ENCODE data around the gene KRTAP10-4. TPM values are rescaled to one million over a fixed set of nuclear protein-coding genes. Genes with fewer than 3 reads are reported as not detected.
"Not testable (repeated sequence)": the region's sequence is repeated elsewhere in the genome, so short reads cannot be mapped to it uniquely, and the experiment has no call there.

KRTAP10-4 gene
- polyA plus RNA-seq, 1 donor = not detected

DNA sequence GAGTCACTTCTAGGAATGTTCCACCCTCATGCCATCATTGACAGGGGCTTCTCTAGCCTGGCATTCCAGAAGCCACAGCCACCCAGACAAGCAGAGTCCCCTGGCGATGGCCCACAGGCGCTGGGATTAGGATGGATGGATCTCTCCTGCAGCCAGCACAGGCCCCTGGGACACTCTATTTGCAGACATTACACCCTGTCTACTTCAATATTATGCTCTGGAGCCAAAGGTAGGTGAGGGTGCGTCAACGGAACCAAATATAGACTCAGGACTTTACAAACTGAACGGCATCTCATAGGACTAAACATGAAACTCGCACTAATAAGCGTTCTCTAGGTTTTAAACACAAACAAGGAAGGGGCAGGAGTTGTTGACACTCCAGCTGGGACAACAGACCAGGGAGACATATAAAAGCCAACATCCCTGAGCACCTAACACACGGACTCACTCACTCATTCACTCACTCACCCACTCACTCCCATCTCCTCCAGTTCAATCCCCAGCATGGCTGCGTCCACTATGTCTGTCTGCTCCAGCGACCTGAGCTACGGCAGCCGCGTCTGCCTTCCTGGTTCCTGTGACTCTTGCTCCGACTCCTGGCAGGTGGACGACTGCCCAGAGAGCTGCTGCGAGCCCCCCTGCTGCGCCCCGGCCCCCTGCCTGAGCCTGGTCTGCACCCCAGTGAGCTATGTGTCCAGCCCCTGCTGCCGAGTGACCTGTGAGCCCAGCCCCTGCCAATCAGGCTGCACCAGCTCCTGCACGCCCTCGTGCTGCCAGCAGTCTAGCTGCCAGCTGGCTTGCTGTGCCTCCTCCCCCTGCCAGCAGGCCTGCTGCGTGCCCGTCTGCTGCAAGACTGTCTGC lies 26.8 kb downstream of the KRTAP10-4 start, which contains the start of gene KRTAP10-7:
TSS of gene KRTAP10-7 (plus strand) at position 480 of the 861 bp plus-strand sequence. CDS start at position 505, 25 bp downstream.
- DNase-seq = not testable (repeated sequence)

DNA sequence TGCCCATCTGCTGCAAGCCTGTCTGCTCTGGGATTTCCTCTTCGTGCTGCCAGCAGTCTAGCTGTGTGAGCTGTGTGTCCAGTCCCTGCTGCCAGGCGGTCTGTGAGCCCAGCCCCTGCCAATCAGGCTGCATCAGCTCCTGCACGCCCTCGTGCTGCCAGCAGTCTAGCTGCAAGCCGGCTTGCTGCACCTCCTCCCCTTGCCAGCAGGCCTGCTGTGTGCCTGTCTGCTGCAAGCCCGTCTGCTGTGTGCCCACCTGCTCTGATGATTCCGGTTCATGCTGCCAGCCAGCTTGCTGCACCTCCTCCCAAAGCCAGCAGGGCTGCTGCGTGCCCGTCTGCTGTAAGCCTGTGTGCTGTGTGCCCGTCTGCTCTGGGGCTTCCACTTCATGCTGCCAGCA lies 27.6 kb downstream of the KRTAP10-4 start:
- not testable (repeated sequence) for DNase-seq

DNA sequence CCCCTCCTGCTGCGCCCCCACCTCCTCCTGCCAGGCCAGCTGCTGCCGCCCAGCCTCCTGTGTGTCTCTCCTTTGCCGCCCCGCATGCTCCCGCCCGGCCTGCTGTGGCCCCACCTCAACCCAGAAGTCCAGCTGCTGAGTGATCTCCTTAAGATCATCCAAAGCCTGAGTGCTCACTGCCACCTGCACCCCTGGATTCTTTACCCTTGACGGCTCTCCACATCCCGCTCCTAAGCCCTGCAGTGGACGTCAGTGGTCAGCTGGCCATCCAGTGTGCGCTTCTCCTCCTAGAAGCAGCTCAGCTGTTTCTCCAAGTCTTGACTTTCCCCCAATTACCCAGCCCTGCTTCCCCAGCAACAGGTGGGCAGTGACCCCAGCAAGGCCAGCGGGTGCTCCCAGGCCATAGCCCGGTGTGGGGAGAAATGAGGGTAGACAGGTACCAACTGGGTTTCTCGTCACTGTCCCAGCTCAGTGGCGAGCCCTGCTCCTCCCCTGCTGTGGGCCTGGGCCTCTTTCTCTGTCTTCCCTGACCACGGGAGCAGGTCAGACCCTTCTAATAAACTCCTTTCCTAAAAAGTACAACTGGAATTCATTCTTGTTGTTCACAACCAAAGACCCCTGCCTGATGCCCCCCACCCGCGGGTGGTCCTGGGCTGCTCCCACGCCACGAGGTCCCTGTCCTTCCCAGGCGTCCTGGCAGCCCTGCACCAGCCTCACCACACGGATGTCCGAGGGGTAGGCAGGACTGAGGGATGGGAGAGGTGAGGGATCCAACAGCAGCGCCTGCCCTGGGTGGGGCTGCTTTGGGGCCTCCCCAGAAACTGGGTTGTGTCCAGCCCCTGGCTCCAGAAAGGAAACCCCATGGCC lies 28.3 kb downstream of the KRTAP10-4 start:
- no peak for DNase-seq

DNA sequence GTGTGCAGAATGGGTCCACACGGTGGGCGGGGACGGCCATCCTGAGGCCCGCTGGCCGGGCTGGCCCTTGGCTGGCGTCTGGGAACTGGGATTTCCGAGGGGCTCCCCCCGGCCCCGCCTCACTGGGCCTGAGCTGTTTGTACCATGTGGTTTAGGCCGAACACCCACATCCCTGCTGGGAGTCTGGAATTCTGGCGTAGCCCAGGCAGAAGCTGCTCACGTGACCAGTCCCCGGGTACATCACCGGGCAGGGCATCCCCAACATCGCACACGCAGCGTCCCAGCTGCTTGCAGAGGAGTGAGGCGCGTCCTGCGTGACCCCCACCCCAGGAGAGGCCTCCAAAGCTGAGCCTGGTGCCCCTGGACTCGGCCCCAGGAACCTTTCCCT lies 28.9 kb downstream of the KRTAP10-4 start:
- DNase-seq = no peak

DNA sequence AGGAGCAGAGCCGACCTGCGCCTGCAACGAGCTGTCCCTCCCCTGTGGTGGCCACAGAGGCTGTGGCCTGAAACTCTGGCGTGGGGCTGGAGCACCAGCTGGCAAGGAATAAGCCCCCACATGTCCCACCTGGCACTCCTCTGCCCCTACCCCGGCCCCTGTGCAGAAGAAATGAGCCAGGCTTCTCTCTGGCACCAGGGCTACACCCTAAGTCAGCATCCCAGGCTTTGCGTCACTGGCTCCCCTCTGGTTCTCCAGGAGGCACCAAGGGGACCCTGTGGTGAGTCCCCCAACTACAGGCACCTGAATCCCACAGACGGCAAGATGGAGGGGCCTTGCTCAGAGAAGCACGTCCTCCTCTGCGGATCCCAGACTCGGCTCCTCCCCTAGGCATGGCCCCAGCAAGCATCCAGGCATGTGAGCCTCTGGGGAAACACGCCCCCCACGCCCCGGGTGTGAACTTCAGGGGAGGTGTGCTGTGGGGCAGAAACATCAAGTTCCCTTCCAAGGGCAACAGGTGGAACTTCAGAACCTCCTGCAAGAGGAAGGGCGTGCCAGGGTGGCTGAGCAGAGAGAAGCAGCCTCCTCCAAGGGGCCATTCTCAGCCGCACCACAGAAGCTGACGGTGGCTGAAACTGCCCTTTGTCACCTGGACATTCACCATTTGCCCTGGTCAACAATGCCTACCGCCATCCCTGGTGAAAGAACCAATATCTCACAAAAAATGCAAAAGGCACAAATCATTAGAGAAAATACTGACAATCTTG lies 29.8 kb downstream of the KRTAP10-4 start:
- no peak for DNase-seq

DNA sequence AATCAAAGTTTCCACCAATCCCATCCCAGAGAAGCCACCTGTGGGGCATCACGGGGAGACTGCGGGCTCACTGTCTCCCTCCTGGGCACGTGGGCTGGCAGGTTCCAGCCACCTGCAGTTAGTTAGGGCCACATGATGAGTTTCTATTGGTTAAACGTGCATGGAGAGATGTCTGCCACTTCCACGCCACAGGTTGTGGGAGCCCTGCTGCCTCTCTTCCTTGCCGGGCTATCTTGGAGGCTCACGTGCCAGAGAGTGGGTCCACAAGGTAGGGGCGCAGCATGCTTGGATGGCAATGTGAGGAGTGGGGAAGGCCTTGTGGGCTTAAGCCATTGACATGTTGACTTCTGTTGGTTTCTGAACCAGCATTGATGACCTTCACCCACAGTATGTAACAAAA lies 30.4 kb downstream of the KRTAP10-4 start:
- DNase-seq = no peak

DNA sequence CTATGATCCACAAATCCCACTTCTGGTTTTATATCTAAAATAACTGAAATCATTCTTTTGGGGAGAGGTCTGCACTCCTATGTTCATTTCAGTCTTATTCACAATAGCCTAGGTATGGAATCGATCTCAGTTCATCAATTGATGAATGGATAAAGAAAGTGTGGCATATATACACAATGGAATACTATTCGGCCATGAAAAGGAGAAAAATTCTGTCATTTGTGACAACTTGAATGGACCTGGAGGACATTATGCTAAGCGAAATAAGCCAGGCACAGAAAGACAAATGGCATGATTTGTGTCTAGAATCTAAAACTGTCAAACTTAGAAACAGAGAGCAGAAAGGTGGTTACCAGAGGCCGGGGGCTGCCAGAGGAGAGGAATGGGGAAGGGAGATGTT lies 33.0 kb downstream of the KRTAP10-4 start:
- no peak for DNase-seq

DNA sequence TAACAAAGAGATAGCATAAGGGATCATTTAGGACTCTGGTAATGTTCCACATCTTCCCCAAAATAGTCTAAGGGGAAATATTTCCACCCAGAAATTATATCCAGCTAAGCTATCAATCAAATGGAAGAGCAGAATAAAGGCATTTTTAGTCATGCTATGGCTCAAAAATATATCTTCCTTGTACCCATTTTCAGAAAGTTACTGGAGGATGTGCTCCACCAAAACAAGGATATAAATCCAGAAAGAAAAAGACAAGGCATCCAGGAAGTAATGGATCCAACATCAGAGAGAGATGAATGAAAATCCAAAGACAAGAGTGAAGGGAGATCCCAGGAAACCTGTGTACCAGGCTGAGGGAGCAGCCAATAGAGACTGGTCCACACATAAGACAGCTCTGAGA lies 35.7 kb downstream of the KRTAP10-4 start:
- no peak for DNase-seq

DNA sequence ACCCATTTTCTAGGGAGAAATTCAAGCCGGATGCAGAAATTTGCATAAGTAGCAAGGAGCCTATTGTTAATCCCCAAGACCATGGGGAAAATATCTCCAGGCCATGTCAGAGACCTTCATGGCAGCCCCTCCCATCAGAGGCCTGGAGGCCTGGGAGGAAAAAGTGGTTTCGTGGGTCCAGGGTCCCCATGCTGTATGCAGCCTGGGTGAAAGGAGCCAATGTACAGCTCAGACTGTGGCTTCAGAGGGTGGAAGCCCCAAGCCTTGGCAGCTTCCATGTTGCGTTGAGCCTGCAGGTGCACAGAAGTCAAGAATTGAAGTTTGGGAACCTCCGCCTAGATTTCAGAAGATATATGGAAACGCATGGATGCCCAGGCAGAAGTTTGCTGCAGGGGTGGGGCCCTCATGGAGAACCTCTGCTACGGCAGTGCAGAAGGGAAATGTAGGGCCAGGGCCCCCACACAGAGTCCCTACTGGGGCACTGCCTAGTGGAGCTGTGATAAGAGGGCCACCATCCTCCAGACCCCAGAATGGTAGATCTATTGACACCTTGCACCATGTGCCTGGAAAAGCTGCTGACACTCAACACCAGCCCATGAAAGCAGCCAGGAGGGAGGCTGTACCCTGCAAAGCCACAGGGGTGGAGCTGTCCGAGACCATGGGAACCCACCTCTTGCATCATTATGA lies 36.8 kb downstream of the KRTAP10-4 start:
- not testable (repeated sequence) for DNase-seq

DNA sequence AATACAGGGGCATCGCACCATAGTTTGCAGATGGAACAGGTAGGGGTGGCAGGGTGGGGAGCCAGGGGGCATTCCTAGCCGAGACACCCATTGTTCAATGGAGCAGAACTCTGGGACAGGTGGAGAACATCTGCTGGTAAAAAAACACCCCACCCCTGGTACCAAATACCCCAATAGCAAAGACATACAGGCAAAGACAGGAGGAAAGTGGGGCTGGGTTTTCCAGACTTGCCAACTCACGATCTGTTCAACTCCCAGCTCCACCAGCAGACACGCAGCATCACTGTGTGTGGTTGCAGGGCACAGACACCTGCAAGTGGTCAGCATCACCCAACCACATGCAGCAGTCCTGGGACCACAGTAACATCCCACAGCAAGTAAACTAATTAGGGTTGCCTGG lies 38.0 kb downstream of the KRTAP10-4 start:
- DNase-seq = no peak

DNA sequence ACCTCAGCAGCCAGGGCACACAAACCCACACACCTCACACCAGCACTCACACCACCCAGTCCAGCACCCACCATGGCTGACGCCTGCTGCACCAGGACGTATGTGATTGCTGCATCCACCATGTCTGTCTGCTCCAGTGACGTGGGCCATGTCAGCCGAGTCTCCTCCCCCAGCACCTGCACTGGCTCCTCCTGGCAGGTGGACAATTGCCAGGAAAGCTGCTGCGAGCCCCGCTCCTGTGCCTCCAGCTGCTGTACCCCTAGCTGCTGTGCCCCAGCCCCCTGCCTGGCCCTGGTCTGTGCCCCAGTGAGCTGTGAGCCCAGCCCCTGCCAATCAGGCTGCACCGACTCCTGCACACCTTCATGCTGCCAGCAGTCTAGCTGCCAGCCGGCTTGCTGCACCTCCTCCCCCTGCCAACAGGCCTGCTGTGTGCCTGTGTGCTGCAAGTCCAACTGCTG lies 38.5 kb downstream of the KRTAP10-4 start, which contains the start of gene KRTAP10-8:
TSS of gene KRTAP10-8 (plus strand) at position 51 of the 458 bp plus-strand sequence. CDS start at position 73, 22 bp downstream.
- no peak for DNase-seq

DNA sequence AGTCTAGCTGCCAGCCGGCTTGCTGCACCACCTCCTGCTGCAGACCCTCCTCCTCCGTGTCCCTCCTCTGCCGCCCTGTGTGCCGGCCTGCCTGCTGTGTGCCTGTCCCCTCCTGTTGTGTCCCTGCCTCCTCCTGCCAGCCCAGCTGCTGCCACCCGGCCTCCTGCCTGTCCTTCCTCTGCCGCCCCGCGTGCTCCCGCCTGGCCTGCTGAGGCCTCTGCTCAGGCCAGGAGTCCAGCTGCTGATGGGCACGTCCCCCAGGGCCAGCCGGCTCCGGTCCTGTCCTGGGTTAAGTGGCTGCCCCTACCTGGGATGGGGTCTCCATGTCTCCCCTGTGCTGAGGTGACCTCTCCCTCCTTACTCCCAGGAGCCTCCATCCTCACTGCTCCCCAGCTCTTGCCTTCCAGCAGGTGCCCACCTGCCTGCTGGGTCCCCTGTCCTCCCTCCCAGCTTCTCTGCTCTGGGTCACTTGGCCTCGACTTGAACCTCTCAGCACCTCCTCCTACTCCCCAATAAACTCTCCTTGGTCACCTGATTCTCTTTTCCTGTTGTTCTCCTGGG lies 39.2 kb downstream of the KRTAP10-4 start:
- no peak for DNase-seq

DNA sequence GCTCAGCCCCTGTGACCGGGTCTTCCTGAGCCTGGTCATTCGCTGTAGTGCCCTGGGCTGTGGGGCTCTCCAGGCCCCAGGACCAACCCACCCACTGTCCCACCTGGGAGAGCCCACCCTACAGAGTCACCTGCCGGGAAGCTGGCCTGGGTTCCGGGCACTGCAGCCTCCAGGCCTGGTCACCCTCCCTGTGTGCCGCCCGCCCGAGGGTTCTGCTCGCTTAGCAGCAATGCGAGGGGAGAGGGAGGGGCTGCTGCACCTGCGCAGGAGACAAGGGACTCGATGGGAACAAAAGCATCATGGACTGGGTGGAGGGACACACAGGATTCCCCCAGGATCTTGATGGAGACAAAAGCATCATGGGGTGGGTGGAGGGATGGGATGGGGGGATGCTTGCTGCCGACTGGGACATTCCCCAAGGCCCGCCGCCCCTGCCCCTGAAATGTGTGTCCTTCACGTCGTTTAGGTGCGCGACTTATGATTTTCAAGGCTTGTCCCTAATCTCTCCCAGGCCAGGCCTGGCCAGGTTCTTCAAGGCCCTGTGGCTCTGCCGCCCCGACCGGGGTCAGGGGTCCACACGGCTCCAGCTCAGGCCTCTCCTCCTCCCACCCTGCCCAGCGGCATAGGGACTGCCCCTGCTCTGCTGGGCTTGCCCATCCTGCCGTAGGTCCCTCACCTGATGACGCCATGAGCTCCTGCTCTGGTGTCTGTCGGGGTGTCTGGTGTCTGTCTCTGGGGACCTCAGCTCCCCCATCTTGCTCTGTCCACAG lies 40.0 kb downstream of the KRTAP10-4 start:
- DNase-seq = no peak

DNA sequence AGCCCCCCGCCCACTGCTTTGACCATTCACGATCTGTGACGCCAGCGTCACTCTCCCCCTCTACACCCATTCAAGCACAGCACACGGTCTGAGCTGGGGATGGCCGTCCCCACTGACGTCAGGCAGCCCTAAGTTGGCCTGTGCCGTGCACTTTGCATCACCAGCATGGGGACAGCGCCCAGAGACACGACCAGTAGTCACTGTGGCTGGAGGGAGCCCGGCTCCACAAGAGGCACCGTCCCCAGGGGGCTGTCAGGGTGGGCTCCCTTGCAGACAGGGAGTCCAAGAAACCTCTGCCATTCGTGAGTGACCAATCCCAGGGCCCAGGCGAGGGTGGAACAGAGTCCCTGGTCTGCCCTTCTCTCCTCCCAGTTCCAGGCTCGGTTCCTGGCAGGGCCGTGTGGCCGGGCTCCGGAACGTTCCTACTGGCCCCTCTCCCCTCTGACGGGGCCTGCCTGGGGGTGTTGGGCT lies 40.7 kb downstream of the KRTAP10-4 start:
- DNase-seq = no peak

DNA sequence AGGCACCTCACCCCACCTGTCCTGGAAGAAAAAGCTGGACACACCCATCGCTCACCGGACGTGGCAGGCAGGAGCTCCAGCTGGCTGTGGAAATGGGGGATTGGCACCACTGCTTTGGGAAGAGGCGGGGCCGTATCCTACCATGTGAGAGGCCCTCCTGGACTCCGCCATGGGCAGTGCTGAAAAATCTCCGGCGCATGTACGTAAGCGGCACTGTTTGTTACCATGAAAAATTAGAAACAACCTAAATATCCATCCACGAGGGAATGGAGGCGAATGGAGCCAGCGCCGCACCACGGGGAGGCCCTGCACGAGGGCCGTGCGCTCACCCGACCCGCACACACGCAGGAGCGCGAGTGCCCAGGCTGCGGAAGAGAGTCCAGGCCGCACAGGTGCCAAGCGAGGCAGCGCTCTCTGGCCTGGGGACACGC lies 41.4 kb downstream of the KRTAP10-4 start:
- no peak for DNase-seq

DNA sequence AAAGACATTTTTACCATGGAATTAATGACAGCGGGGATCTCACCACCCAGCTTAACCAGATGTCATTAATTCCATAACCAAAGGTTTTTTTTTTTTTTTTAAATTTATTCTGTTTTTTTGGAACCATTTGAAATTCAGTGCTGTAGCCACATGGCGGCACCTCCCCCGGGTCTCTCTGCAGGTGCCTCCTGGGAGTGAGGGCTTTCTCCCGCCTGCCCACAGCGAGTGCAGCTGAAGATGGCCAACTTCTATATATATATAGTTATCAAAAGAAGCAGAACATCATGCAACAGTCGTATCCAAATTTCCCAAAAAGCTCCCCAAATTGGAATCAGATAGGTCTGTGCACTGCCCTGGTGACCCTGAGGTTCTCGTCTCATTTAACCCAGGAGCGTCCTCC lies 41.9 kb downstream of the KRTAP10-4 start:
- DNase-seq = no peak

DNA sequence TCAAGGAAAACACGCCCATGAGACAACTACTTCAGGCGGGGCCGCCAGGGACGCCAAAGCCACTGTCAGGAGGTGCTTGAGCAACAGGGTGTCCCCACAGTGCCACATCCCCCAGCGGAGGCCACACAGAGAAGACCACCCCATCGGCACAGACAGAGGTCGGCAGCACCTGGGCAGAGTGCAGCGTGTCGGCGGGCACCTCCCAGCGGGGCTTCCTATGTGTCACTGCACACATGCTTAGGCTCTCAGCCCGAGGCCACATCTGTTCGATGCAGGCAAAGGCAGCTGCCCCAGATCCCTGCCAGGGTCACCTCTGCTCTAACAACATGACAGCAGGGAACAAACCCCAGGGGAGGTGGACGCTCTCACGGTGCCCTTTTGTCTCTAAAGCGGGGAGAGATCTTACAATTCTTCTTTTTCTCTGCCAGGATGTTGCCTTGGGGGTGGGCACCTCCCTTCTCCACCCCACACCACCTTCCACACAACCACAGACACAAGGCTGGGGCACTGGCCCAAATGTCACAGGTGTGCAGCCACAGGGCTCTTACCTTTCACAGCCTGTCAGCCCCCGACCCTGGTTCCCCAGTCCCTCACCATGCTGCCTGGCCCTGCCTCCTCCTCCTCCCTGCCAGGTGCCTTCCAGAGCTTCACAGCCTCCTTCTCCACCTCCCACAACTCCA lies 42.5 kb downstream of the KRTAP10-4 start:
- no peak for DNase-seq

DNA sequence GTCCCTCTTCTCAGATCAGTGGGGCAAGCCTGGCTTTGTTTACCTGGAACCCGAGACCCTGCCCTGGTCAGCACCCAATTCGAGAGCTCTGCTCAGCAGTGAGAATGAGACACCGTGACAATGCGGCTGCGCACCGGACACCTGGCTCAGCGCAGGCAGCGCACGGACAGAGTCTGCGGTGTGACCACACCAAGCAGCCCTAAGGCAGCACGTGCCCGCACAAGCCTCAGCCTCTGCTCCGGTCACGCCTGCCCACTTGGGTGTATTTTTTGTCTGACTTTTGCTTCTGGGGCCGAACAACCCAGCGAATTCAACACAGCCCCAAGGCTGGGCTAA lies 43.0 kb downstream of the KRTAP10-4 start:
- no peak for DNase-seq

DNA sequence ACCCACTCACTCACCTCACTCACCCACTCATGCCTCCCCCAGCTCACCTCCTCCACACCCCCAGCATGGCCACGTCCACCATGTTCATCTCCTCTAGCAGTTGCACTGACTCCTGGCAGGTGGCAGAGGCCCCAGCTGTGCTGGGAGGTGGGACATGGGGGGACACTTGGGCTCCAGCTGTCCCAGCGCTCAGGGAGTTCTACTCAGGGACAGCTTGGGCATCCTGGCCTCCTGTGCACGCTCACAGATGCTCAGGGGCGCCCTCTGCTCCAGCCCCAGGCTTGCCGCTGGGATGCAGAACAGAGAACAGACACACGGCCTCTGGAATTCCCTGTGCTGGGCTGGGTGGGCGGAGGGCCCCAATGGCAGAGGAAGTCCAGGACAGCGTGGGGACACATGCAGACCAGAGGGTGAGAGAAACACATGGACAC lies 43.6 kb downstream of the KRTAP10-4 start:
- no peak for DNase-seq

DNA sequence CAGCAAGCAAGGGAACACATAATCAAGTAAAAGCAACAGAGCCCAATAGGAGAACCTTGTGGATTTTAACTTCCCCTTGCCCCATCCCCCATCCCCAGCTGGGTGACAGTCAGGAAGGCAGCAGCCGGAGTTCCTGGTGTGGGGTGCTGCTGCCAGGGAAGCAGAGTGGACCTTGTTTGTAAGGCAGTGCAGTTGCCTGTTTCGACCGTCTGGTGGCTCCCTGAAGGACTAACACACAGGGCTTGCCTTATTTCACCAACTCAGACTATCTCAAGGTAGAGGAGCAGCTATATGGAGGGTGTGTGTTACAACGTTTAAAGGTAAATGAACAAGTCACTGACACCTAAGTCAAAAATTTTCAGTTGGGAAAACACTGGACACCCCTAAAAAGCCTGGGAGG lies 45.0 kb downstream of the KRTAP10-4 start:
- DNase-seq = no peak
